Calu3 (cell line): ENCODE results near the gene PLAU. TPM values are rescaled to one million over a fixed set of nuclear protein-coding genes. Genes with fewer than 3 reads are reported as not detected.

ENCODE experiments used
- BruUV-seq: library from RNA; stranded (reverse); fragments of 400-500 nt; replicated peaks from 2 replicates; lab custom pipeline; 2021; lab: Mats Ljungman, UMichigan
- CTCF ChIA-PET: fragments of 300-600 bp; sonication (Branson Sonifier 250); formaldehyde crosslinking; loops from one replicate; lab custom pipeline; 2022; ENCODE audit warnings: antibody characterized with exemption; lab: Charles Lee
- DNase-seq: peaks from one replicate; pipeline ENCODE4 v3.0.0; 2022
- H3K27ac Mint-ChIP-seq: one replicate; pipeline ENCODE4 v1.8.0; 2022; ENCODE audit warnings: mixed read lengths; ENCODE audit not compliant: unreplicated experiment
- H3K27me3 Mint-ChIP-seq: one replicate; pipeline ENCODE4 v1.8.0; 2022; ENCODE audit warnings: mixed read lengths; ENCODE audit not compliant: unreplicated experiment
- H3K36me3 Mint-ChIP-seq: one replicate; pipeline ENCODE4 v1.8.0; 2022; ENCODE audit warnings: mild to moderate bottlenecking, moderate library complexity, mixed read lengths; ENCODE audit not compliant: insufficient read depth, unreplicated experiment
- H3K4me1 Mint-ChIP-seq: one replicate; pipeline ENCODE4 v1.8.0; 2022; ENCODE audit warnings: mild to moderate bottlenecking, low read depth, mixed read lengths; ENCODE audit not compliant: unreplicated experiment
- H3K4me3 Mint-ChIP-seq: one replicate; pipeline ENCODE4 v1.8.0; 2022; ENCODE audit warnings: mild to moderate bottlenecking, low read depth, moderate library complexity, mixed read lengths; ENCODE audit not compliant: unreplicated experiment
- H3K9me3 Mint-ChIP-seq: one replicate; pipeline ENCODE4 v1.8.0; 2022; ENCODE audit warnings: low read depth, mixed read lengths; ENCODE audit not compliant: unreplicated experiment
- CTCF ChIP-seq: fragments of 200-600 bp; IDR thresholded peaks from one replicate; pipeline ENCODE4 v1.8.0; 2022; ENCODE audit warnings: antibody characterized with exemption; ENCODE audit not compliant: unreplicated experiment
- intact Hi-C: fragments of 100-400 bp; cut with micrococcal nuclease; formaldehyde crosslinking; loops from one replicate; pipeline ENCODE4 v1.10.0; 2022; ENCODE audit not compliant: unreplicated experiment
- total RNA-seq: library from RNA; stranded (reverse); gene quantifications from 2 replicates; pipeline ENCODE4 v1.2.3, GENCODE V29; 2022

PLAU gene
- total RNA-seq, 1 experiment from 2014 or later: 706 TPM

- peaks cover 3% of the 10 kb centered on the region for H3K9me3 Mint-ChIP-seq
- H3K4me3 Mint-ChIP-seq: peak overlapping the region; percentile 42
- H3K4me1 Mint-ChIP-seq: peaks cover 81% of the 10 kb centered on the region
- CTCF ChIA-PET: interaction anchor here (0.7 to 3.3 kb wide), 7 partner anchors 9 to 48 kb away, joined by 3 to 38 read pairs (median 3); no protein-coding TSS in a partner anchor
- peak overlapping the region; percentile 80 for H3K27ac Mint-ChIP-seq
- BruUV-seq: no TSS peak
- H3K36me3 Mint-ChIP-seq: peaks cover 14% of the 10 kb centered on the region
- DNase-seq: no peak
- H3K27me3 Mint-ChIP-seq: no peaks in the 10 kb centered on the region
- intact Hi-C loops: no loop called here
- TF ChIP-seq CTCF: no peak
These were observed 23.1 kb downstream of the PLAU start for GRCh38 chr10:73934074-73934473.

GRCh38 chr10:73935895-73936294 lies 25.0 kb downstream of the PLAU start:
- no peak for DNase-seq
- CTCF ChIA-PET: interaction anchor here (1.1 to 1.6 kb wide), 5 partner anchors 21 to 63 kb away, joined by 4 to 6 read pairs (median 5); partner anchors contain the start of gene VCL
- no peaks in the 10 kb centered on the region for H3K9me3 Mint-ChIP-seq
- no peak for TF ChIP-seq CTCF
- intact Hi-C loops: no loop called here
- H3K27ac Mint-ChIP-seq: no peak overlapping the region
- H3K27me3 Mint-ChIP-seq: no peaks in the 10 kb centered on the region
- no peak overlapping the region for H3K4me3 Mint-ChIP-seq
- no TSS peak for BruUV-seq
- H3K36me3 Mint-ChIP-seq: peaks cover 14% of the 10 kb centered on the region
- peaks cover 74% of the 10 kb centered on the region for H3K4me1 Mint-ChIP-seq

- BruUV-seq: no TSS peak
- Mint-ChIP-seq H3K27me3 (no peaks in the 10 kb centered on the region), H3K27ac (peak overlapping the region; percentile 34), H3K4me3 (no peak overlapping the region), H3K9me3 (no peaks in the 10 kb centered on the region), H3K36me3 (peaks cover 7% of the 10 kb centered on the region), H3K4me1 (peaks cover 67% of the 10 kb centered on the region)
- intact Hi-C loops: no loop called here
- CTCF ChIA-PET: no interaction called here
- no peak for TF ChIP-seq CTCF
- DNase-seq: no peak
These were observed 26.6 kb downstream of the PLAU start for GRCh38 chr10:73937333-73938043.

GRCh38 chr10:73940634-73941221 lies 29.8 kb downstream of the PLAU start:
- H3K36me3 Mint-ChIP-seq: no peaks in the 10 kb centered on the region
- no peaks in the 10 kb centered on the region for H3K27me3 Mint-ChIP-seq
- H3K4me3 Mint-ChIP-seq: peak overlapping the region; percentile 62
- H3K27ac Mint-ChIP-seq: peak overlapping the region; percentile 82
- TF ChIP-seq CTCF: peak; percentile 97
- DNase-seq: peak; percentile 96
- H3K4me1 Mint-ChIP-seq: peaks cover 39% of the 10 kb centered on the region
- intact Hi-C loops: loop anchor here (1.0 kb wide), 1 partner anchor 54 kb away; no protein-coding TSS in a partner anchor
- CTCF ChIA-PET: interaction anchor here (0.6 to 3.8 kb wide), 16 partner anchors 8 to 141 kb away, joined by 3 to 98 read pairs (median 4); no protein-coding TSS in a partner anchor
- H3K9me3 Mint-ChIP-seq: no peaks in the 10 kb centered on the region
- BruUV-seq: no TSS peak
